ENCODE data around the gene PDIA3.
"Not testable (repeated sequence)": the region's sequence is repeated elsewhere in the genome, so short reads cannot be mapped to it uniquely, and the experiment has no call there.

DNA sequence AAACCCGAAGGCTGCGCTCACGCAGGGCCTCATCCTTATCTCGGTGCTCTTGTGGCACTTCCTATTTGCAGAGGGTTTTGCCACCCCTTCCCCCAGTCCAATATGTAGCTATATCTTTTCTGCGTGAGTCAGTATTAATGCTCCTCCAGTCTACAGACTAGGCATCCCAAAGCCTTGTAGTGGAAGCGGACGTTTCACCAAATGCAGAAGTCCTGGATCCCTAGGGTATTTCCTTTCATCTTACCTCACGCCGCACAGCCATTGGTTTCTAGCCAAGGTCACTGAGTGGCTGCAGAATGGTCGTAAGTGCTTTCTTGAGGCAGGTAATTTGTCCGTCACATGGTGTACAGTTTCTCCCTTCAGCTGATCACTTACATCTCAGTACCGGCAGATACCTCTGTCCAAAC, 668 bp downstream of the PDIA3 start:
- not testable (repeated sequence) for TF ChIP-seq EP300, POLR2AphosphoS5 (IDR thresholded peaks at IDR 0.05)
- TF ChIP-seq, protein P1, sequence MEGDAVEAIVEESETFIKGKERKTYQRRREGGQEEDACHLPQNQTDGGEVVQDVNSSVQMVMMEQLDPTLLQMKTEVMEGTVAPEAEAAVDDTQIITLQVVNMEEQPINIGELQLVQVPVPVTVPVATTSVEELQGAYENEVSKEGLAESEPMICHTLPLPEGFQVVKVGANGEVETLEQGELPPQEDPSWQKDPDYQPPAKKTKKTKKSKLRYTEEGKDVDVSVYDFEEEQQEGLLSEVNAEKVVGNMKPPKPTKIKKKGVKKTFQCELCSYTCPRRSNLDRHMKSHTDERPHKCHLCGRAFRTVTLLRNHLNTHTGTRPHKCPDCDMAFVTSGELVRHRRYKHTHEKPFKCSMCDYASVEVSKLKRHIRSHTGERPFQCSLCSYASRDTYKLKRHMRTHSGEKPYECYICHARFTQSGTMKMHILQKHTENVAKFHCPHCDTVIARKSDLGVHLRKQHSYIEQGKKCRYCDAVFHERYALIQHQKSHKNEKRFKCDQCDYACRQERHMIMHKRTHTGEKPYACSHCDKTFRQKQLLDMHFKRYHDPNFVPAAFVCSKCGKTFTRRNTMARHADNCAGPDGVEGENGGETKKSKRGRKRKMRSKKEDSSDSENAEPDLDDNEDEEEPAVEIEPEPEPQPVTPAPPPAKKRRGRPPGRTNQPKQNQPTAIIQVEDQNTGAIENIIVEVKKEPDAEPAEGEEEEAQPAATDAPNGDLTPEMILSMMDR (IDR thresholded peaks at IDR 0.05), result not testable (repeated sequence)
